Pancreas (tissue), 10 donors: ENCODE measurements around the gene DYNC1I1. TPM values are rescaled to one million over a fixed set of nuclear protein-coding genes. Genes with fewer than 3 reads are reported as not detected.

ENCODE experiments used
- ATAC-seq, 4 donors: fragments of 200-7000 bp; cut with Tn5 transposase; one replicate each; pipeline versions ENCODE4 v1.8.0 to v1.9.1; 2020; ENCODE audit warnings: mild to moderate bottlenecking in 4 of 4, moderate library complexity in 4 of 4
- DNase-seq, 6 donors: peaks; one replicate each; pipeline ENCODE4 v3.0.0-alpha.2; 2020
- FAIRE-seq: peaks from 2 replicates; lab custom pipeline; 2012; peaks lifted over from hg19 to GRCh38; lab: Jason Lieb, UNC
- H3K27ac ChIP-seq, 4 donors: fragments of 200-600 bp; sonication (generic); 1 replicate in 3 of 4; 2 replicates in 1 of 4; pipeline versions ENCODE4 v1.5.0 to v1.8.0; 2020
- H3K27me3 ChIP-seq, 4 donors: fragments of 200-600 bp; one replicate each; pipeline ENCODE4 v1.8.0; 2021
- H3K36me3 ChIP-seq, 3 donors: fragments of 200-600 bp; sonication (generic) in 1 of 3; one replicate each; pipeline versions ENCODE4 v1.5.0 to v1.8.0; 2020 to 2021
- H3K4me1 ChIP-seq, 3 donors: fragments of 200-600 bp; one replicate each; pipeline ENCODE4 v1.8.0; 2021
- H3K4me3 ChIP-seq, 4 donors: fragments of 200-600 bp; sonication (generic) in 2 of 4; one replicate each; pipeline versions ENCODE4 v1.5.0 to v1.8.0; 2020 to 2021
- H3K9me3 ChIP-seq, 4 donors: fragments of 200-600 bp; one replicate each; pipeline ENCODE4 v1.8.0; 2021
- CTCF ChIP-seq, 4 donors: fragments of 200-600 bp; sonication (generic) in 3 of 4; IDR thresholded peaks; one replicate each; pipeline versions ENCODE4 v1.5.0 to v1.8.0; 2021; ENCODE audit warnings: antibody characterized with exemption in 4 of 4
- WGBS, 2 donors: extraction: QIAGEN DNeasy Blood & Tissue Kit; methylation state at CpG; one replicate each; pipeline ENCODE4 v1.1.7; 2013; 5-methylcytosine and 5-hydroxymethylcytosine counted together
- intact Hi-C, 3 donors: fragments of 100-400 bp; cut with DNase I; formaldehyde crosslinking; loops; one replicate each; pipeline versions ENCODE4 v1.11.1 to v1.14.2; 2022
- polyA plus RNA-seq, 2 donors: library from polyadenylated mRNA; stranded (reverse); fragments of 200-250 nt; gene quantifications; one replicate each; pipeline ENCODE4 v1.2.3, GENCODE V29; 2013
- total RNA-seq, 6 donors: library from RNA; stranded (reverse); fragmentation: NEBNext Ultra II Directional in 4 of 6; extraction: Animal tissue kit (Norgen Biotek cat#: 25700) in 4 of 6; gene quantifications; one replicate each; pipeline versions ENCODE4 v1.2.1 to v1.2.4, GENCODE V29; 2021 to 2023
- donor health status: healthy with polysubstance abuse.
- donor health status: DM: no; HTN: no; CAD: no; lungs with moderate emphysema.
- donor health status: DM: no; HTN: no; CAD: no.
- donor health status: control.
- donor health status: control.
- donor health status: Bipolar disorder and iron deficiency.
- donor health status: DM: yes; HTN: yes; CAD: no.
- donor health status: DM: no; HTN: no; CAD: no.
- donor health status: DM: no; HTN: no; CAD: no.
- donor health status: DM: yes; HTN: yes; CAD: no.

DYNC1I1 gene
- total and polyA plus RNA-seq, 8 donors, result 0.71 to 5.5 (median 1.3) TPM

GRCh38 chr7:96114190-96114589 lies 341.8 kb downstream of the DYNC1I1 start:
- no peak for TF ChIP-seq CTCF (IDR thresholded peaks at IDR 0.05)
- no peaks in the 10 kb centered on the region for H3K27me3 ChIP-seq
- no peak overlapping the region for H3K27ac ChIP-seq
- DNase-seq (no peak), FAIRE-seq (no peak), ATAC-seq (no peak)
- 80 to 90% methylated on average over 7 of the region's 7 CpGs for WGBS, 2 donors
- H3K9me3 ChIP-seq, result no peaks in the 10 kb centered on the region
- intact Hi-C loops, result no loop called here
- no peaks in the 10 kb centered on the region for H3K4me1 ChIP-seq
- no peaks in the 10 kb centered on the region for H3K36me3 ChIP-seq
- H3K4me3 ChIP-seq, result no peak overlapping the region

- no peak overlapping the region for H3K27ac ChIP-seq
- no peak for ATAC-seq
- WGBS, 2 donors, result 75 to 81% methylated on average over 7 of the region's 7 CpGs
- no peak for FAIRE-seq
- H3K36me3 ChIP-seq, result peaks cover 0 to 12% (median 0%) of the 10 kb centered on the region in 3 donors
- no peak for DNase-seq
- intact Hi-C loops, result no loop called here
- H3K27me3 ChIP-seq, result no peaks in the 10 kb centered on the region
- no peak overlapping the region for H3K4me3 ChIP-seq
- H3K9me3 ChIP-seq, result no peaks in the 10 kb centered on the region
- no peaks in the 10 kb centered on the region for H3K4me1 ChIP-seq
- no peak for TF ChIP-seq CTCF (IDR thresholded peaks at IDR 0.05)
Measured at GRCh38 chr7:96116173-96116572, 343.8 kb downstream of the DYNC1I1 start.

GRCh38 chr7:96118449-96119001 lies 346.2 kb downstream of the DYNC1I1 start:
- no peak for TF ChIP-seq CTCF (IDR thresholded peaks at IDR 0.05)
- Histone ChIP-seq H3K27ac (no peak overlapping the region), H3K27me3 (no peaks in the 10 kb centered on the region), H3K4me3 (no peak overlapping the region), H3K9me3 (no peaks in the 10 kb centered on the region), H3K36me3 (peaks cover 0 to 12% (median 0%) of the 10 kb centered on the region in 3 donors), H3K4me1 (no peaks in the 10 kb centered on the region)
- FAIRE-seq, result no peak
- no peak for DNase-seq
- intact Hi-C loops, result no loop called here
- no peak for ATAC-seq
- WGBS, 2 donors, result 87 to 93% methylated on average over 13 of the region's 13 CpGs

- no peak for TF ChIP-seq CTCF (IDR thresholded peaks at IDR 0.05)
- DNase-seq (no peak), FAIRE-seq (no peak), ATAC-seq (no peak)
- intact Hi-C loops, result no loop called here
- 84 to 87% methylated on average over 2 of the region's 2 CpGs for WGBS, 2 donors
- Histone ChIP-seq H3K4me1 (no peaks in the 10 kb centered on the region), H3K9me3 (no peaks in the 10 kb centered on the region), H3K27ac (no peak overlapping the region), H3K27me3 (no peaks in the 10 kb centered on the region), H3K36me3 (peaks cover 0 to 12% (median 0%) of the 10 kb centered on the region in 3 donors), H3K4me3 (no peak overlapping the region)
Measured at GRCh38 chr7:96120445-96121225, 348.3 kb downstream of the DYNC1I1 start.

- FAIRE-seq, result no peak
- 89 to 92% methylated on average over 6 of the region's 6 CpGs for WGBS, 2 donors
- H3K9me3 ChIP-seq, result no peaks in the 10 kb centered on the region
- DNase-seq, result no peak
- ATAC-seq, result no peak
- TF ChIP-seq CTCF (IDR thresholded peaks at IDR 0.05), result no peak
- no peak overlapping the region for H3K4me3 ChIP-seq
- no peaks in the 10 kb centered on the region for H3K27me3 ChIP-seq
- H3K4me1 ChIP-seq, result no peaks in the 10 kb centered on the region
- peaks cover 0 to 12% (median 0%) of the 10 kb centered on the region in 3 donors for H3K36me3 ChIP-seq
- no peak overlapping the region for H3K27ac ChIP-seq
- intact Hi-C loops, result no loop called here
Measured at GRCh38 chr7:96121752-96122151, 349.4 kb downstream of the DYNC1I1 start.
